ENCODE results near the gene C19orf25. TPM values are rescaled to one million over a fixed set of nuclear protein-coding genes. Genes with fewer than 3 reads are reported as not detected.

The C19orf25 gene
- total and polyA plus RNA-seq, 5 experiments from 2014 or later = 31.3 to 59.7 (median 50.3) TPM

DNA sequence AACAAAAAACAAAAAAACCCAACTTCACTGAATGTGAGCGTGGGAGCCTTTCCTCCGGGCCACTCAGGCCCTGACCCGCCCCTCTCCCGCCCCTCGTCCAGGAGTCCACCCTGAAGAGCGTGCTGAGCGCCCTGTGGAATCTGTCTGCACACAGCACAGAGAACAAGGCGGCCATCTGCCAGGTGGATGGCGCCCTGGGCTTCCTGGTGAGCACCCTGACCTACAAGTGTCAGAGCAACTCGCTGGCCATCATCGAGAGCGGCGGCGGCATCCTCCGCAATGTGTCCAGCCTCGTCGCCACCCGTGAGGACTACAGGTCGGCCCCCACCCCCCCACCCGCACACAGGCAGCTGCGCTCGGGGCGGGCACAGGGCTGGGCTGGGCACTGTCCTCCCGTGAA, 17.2 kb downstream of the C19orf25 start:
- ATAC-seq (no peak), DNase-seq (no peak)
- peaks cover 0 to 14% (median 0%) of the 10 kb centered on the region in 5 donors for H3K27me3 Mint-ChIP-seq
- H3K4me1 Mint-ChIP-seq = peaks cover 0 to 6% (median 1%) of the 10 kb centered on the region in 4 donors
- H3K9me3 Mint-ChIP-seq = no peaks in the 10 kb centered on the region
- no peak overlapping the region for H3K4me3 Mint-ChIP-seq
- POLR2A ChIA-PET = interaction anchor here (0.7 kb wide), 1 partner anchor 56 kb away, joined by 3 read pairs; no protein-coding TSS in a partner anchor
- no peak overlapping the region for H3K27ac Mint-ChIP-seq
- H3K36me3 Mint-ChIP-seq = peaks cover 0 to 8% (median 4%) of the 10 kb centered on the region in 3 donors

DNA sequence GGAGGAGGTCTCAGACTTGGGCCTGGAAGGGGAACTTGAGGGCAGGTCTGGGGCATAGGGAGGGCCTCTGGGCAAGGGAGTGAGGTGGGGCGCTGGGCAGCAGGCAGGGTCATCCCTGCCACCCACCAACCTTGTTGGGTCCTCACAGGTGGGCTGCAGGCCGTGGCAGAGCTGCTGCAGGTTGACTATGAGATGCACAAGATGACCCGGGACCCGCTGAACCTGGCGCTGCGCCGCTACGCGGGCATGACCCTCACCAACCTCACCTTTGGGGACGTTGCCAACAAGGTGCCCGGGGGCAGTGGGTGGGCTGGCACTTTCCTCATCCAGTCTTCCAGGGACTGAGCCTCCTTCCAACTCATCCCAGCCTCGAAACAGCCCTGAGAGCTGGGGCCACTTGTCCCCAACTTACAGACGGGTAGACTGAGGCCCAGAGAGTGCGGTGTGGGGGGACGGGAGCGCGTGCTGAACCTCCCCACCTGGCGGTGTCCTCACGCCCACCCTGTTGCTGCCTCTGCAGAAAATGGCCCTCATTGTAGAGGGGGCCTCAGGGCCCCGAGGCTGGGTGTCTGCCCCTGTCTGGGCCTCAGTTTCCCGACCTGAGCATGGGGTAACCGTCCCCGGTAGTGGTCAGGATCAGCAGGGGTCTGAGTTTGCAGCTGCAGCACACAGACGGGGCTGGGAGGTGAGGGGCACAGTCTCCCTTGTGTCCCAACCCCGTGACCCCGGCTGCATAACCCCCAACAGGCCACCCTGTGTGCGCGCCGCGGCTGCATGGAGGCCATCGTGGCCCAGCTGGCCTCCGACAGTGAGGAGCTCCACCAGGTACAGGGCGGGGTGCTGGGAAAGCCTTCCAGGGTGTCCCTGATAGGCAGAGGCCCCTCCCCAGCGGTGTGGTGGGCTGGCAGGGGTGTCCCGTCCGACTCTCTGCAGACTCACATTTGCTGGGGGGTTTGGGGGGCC, 18.7 kb downstream of the C19orf25 start:
- POLR2A ChIA-PET = no interaction called here
- H3K36me3 Mint-ChIP-seq = peaks cover 0 to 13% (median 4%) of the 10 kb centered on the region in 3 donors
- peaks cover 4 to 7% (median 7%) of the 10 kb centered on the region in 4 donors for H3K4me1 Mint-ChIP-seq

GRCh38 chr19:1459479-1459878, 19.5 kb downstream of the C19orf25 start:
- ATAC-seq = no peak
- peak overlapping the region in 1 of 10 donors; percentile 19 for H3K27ac Mint-ChIP-seq
- no peak overlapping the region for H3K4me3 Mint-ChIP-seq

More for the DNA sequence above, 18.7 kb downstream of the C19orf25 start:
- H3K27ac Mint-ChIP-seq = no peak overlapping the region
- H3K9me3 Mint-ChIP-seq = peaks cover 0 to 3% (median 0%) of the 10 kb centered on the region in 9 donors
- no peak for DNase-seq
- no peak overlapping the region for H3K4me3 Mint-ChIP-seq
- ATAC-seq = no peak
- peaks cover 3 to 18% (median 9%) of the 10 kb centered on the region in 5 donors for H3K27me3 Mint-ChIP-seq

GRCh38 chr19:1457892-1458291, 21.1 kb downstream of the C19orf25 start:
- no peak overlapping the region for H3K27ac Mint-ChIP-seq
- POLR2A ChIA-PET = interaction anchor here (1.8 to 2.4 kb wide), 2 partner anchors 10 to 183 kb away, joined by 5 to 9 read pairs; partner anchors contain the start of gene FAM174C
- peaks cover 0 to 11% (median 4%) of the 10 kb centered on the region in 3 donors for H3K36me3 Mint-ChIP-seq
- H3K4me3 Mint-ChIP-seq = no peak overlapping the region
- peaks cover 7 to 33% (median 19%) of the 10 kb centered on the region in 5 donors for H3K27me3 Mint-ChIP-seq
- H3K4me1 Mint-ChIP-seq = peaks cover 4 to 18% (median 14%) of the 10 kb centered on the region in 4 donors
- peaks cover 0 to 3% (median 0%) of the 10 kb centered on the region in 9 donors for H3K9me3 Mint-ChIP-seq
- DNase-seq (no peak), ATAC-seq (no peak)

More at GRCh38 chr19:1459479-1459878, 19.5 kb downstream of the C19orf25 start:
- POLR2A ChIA-PET = interaction anchor here (2.4 kb wide), 1 partner anchor 9 kb away, joined by 9 read pairs; no protein-coding TSS in a partner anchor
- Mint-ChIP-seq H3K27me3 (peaks cover 4 to 21% (median 18%) of the 10 kb centered on the region in 5 donors), H3K36me3 (peaks cover 0 to 13% (median 4%) of the 10 kb centered on the region in 3 donors), H3K9me3 (peaks cover 0 to 3% (median 0%) of the 10 kb centered on the region in 9 donors), H3K4me1 (peaks cover 4 to 13% (median 12%) of the 10 kb centered on the region in 4 donors)
- DNase-seq = no peak

DNA sequence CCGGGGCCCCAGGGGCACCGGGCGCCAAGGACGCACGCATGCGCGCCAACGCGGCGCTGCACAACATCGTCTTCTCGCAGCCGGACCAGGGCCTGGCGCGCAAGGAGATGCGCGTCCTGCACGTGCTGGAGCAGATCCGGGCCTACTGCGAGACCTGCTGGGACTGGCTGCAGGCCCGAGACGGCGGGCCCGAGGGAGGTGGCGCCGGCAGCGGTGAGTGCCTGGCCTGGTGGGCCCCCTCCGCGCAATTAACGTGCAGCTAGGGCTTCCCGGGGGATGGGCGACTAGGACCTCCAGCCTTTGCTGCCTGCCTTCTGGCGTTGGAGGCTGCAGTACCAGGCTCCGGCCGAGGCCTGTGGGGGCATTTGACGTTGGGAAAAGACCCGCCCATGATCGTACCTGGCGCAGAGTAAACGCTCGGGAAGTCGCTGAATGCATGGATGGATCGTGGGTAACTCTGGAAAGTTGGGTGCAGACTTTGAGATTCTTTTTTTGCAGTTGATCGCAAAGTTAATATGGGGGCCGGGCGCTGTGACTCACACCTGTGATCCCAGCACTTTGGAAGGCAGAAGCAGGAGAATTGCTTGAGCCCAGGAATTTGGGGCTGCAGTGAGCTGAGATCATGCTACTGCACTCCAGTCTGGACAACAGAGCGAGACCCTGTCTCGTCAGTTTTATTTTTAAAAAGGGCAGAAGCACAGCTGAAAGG, 21.8 kb downstream of the C19orf25 start:
- H3K27me3 Mint-ChIP-seq = peaks cover 7 to 38% (median 19%) of the 10 kb centered on the region in 5 donors
- peak overlapping the region in 1 of 10 donors; percentile 3 for H3K27ac Mint-ChIP-seq
- H3K36me3 Mint-ChIP-seq = peaks cover 0 to 11% (median 4%) of the 10 kb centered on the region in 3 donors
- H3K4me1 Mint-ChIP-seq = peaks cover 4 to 18% (median 14%) of the 10 kb centered on the region in 4 donors
- DNase-seq = no peak
- no peak overlapping the region for H3K4me3 Mint-ChIP-seq
- POLR2A ChIA-PET = interaction anchor here (1.8 to 2.4 kb wide), 2 partner anchors 11 to 182 kb away, joined by 5 to 9 read pairs; partner anchors contain the start of gene FAM174C
- peaks cover 0 to 3% (median 0%) of the 10 kb centered on the region in 9 donors for H3K9me3 Mint-ChIP-seq
- ATAC-seq = no peak

DNA sequence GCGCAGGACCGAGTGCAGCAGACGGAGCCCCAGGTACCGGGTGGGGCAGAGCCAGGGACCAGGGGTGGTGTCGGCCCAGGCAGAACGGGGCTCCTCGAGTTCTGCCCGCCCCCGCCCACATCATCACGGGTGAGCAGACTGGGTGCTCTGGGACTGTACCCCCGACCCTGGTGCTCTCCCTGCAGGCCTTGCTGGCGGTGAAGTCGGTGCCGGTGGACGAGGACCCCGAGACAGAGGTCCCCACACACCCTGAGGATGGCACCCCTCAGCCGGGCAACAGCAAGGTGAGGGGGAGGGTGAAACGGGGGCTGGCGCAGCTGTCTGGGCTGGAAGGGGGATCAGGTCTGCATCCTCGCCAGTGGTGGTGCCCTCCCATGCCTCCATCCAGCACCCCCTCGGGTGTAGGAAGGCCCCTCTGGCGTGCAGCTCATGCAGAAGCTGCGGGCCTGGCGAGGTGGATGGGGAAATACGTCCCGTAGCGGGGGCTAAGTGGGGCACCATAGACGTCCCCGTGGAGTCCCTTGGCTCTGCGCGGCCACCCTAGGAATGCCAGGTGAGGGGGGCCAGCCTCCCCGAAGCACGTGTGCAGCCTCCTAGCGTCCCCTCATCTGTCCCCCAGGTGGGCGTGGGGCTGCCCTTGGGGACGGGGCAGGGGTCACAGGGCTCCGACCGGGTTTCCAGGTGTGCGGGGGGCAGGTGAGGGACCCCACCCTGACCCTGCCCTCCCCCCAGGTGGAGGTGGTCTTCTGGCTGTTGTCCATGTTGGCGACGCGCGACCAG, 22.7 kb downstream of the C19orf25 start:
- Mint-ChIP-seq H3K27me3 (peaks cover 7 to 46% (median 19%) of the 10 kb centered on the region in 5 donors), H3K36me3 (peaks cover 0 to 11% (median 4%) of the 10 kb centered on the region in 3 donors), H3K9me3 (peaks cover 0 to 3% (median 0%) of the 10 kb centered on the region in 9 donors), H3K27ac (no peak overlapping the region), H3K4me3 (peak overlapping the region in 1 of 10 donors; percentile 63), H3K4me1 (peaks cover 4 to 18% (median 14%) of the 10 kb centered on the region in 4 donors)
- ATAC-seq (no peak), DNase-seq (peak in 1 of 10 donors; percentile 7)
- POLR2A ChIA-PET = interaction anchor here (0.6 to 1.8 kb wide), 4 partner anchors 11 to 489 kb away, joined by 4 to 11 read pairs (median 5); partner anchors contain the start of gene CIRBP

- ATAC-seq (peak; percentile 70 to 76), DNase-seq (peak in 8 of 10 donors; percentile 47 to 60 (median 52))
- Mint-ChIP-seq H3K27ac (peak overlapping the region in 2 of 10 donors; percentile 25 to 52), H3K9me3 (peaks cover 0 to 3% (median 0%) of the 10 kb centered on the region in 9 donors), H3K27me3 (peaks cover 13 to 54% (median 26%) of the 10 kb centered on the region in 5 donors), H3K36me3 (peaks cover 0 to 14% (median 0%) of the 10 kb centered on the region in 3 donors), H3K4me1 (peaks cover 7 to 24% (median 19%) of the 10 kb centered on the region in 4 donors), H3K4me3 (peak overlapping the region in 9 of 10 donors; percentile 28 to 79 (median 36))
- POLR2A ChIA-PET = interaction anchor here (0.6 to 1.8 kb wide), 5 partner anchors 10 to 490 kb away, joined by 4 to 11 read pairs (median 5); partner anchors contain the start of genes CIRBP, PCSK4 and REEP6
Measured at GRCh38 chr19:1455336-1456120, 23.5 kb downstream of the C19orf25 start.

DNA sequence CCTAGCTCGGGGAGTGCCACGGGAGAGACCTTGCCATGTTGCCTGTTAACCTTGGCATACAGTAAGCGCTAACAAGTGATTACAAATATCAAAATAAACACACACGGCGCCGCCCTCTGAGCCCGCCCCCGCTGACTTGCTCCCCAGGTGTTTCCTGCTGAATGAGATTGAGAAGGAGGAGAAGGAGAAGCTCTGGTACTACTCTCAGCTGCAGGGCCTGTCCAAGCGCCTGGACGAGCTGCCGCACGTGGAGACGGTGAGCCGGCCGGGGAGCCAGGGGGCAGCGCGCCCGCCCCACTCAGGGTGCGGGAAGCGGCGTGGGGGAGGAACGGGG, 24.0 kb downstream of the C19orf25 start:
- Mint-ChIP-seq H3K27me3 (peaks cover 13 to 57% (median 29%) of the 10 kb centered on the region in 5 donors), H3K36me3 (peaks cover 0 to 14% (median 0%) of the 10 kb centered on the region in 3 donors), H3K4me1 (peaks cover 7 to 26% (median 22%) of the 10 kb centered on the region in 4 donors), H3K9me3 (peaks cover 0 to 3% (median 0%) of the 10 kb centered on the region in 9 donors), H3K4me3 (peak overlapping the region in 6 of 10 donors; percentile 31 to 63 (median 53)), H3K27ac (no peak overlapping the region)
- POLR2A ChIA-PET = interaction anchor here (1.3 to 1.8 kb wide), 4 partner anchors 10 to 186 kb away, joined by 4 to 11 read pairs (median 8); partner anchors contain the start of genes CIRBP, PCSK4 and REEP6
- ATAC-seq (peak in 1 of 2 donors; percentile 11), DNase-seq (no peak)

- ATAC-seq (no peak), DNase-seq (no peak)
- H3K4me3 Mint-ChIP-seq = peak overlapping the region in 3 of 10 donors; percentile 26 to 45 (median 30)
- no peak overlapping the region for H3K27ac Mint-ChIP-seq
- H3K27me3 Mint-ChIP-seq = peaks cover 18 to 67% (median 35%) of the 10 kb centered on the region in 5 donors
- H3K36me3 Mint-ChIP-seq = peaks cover 0 to 14% (median 0%) of the 10 kb centered on the region in 3 donors
- POLR2A ChIA-PET = interaction anchor here (0.6 to 1.7 kb wide), 8 partner anchors 9 to 708 kb away, joined by 3 to 10 read pairs (median 4); partner anchors contain the start of genes PCSK4, REEP6 and RPS15
- peaks cover 0 to 3% (median 0%) of the 10 kb centered on the region in 9 donors for H3K9me3 Mint-ChIP-seq
- peaks cover 10 to 30% (median 25%) of the 10 kb centered on the region in 4 donors for H3K4me1 Mint-ChIP-seq
Measured at GRCh38 chr19:1453525-1454364, 25.3 kb downstream of the C19orf25 start.
